ENCODE data around the gene TPH2. TPM values are rescaled to one million over a fixed set of nuclear protein-coding genes. Genes with fewer than 3 reads are reported as not detected.
A peak's percentile ranks its signal among the peaks of the same experiment; 100 is the strongest.

Gene TPH2
- total and polyA plus RNA-seq, 9 of the 15 experiments (the other 6 are each of a cell fraction or from before 2014, with no cell fraction given): 0.06 to 0.28 (median 0.14) TPM; not detected in 4

DNA sequence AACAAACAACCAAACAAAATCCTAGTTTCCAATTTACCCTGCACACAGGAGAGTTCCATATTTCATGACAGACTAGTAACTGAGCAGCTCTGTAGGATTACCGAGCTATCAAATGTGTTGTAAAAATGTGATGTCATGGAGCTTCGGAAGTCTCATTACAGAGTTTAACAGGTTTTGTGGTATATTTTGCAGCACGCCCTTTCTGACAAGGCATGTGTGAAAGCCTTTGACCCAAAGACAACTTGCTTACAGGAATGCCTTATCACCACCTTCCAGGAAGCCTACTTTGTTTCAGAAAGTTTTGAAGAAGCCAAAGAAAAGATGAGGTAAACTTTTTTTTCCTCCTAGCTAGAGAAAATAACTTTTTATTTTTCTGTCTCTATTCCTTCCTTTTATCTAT is 92.4 kb downstream of the TPH2 start:
- no peaks in the 10 kb centered on the region for H3K36me3 ChIP-seq (ENCODE audit: control insufficient read depth, insufficient read depth, low read length)
- no peak overlapping the region for H3K4me3 ChIP-seq
- peak overlapping the region in 1 of 2 experiments; percentile 28; a peak in 2 of 4 replicates for H3K9ac ChIP-seq (ENCODE audit: insufficient read depth in 1 of 2, low read depth in 2 of 2, low read length in 2 of 2)
- BruUV-seq (replicated peaks): no TSS peak
- H3K27me3 ChIP-seq (ENCODE audit: control insufficient read depth in 2 of 2, insufficient read depth in 2 of 2, low read length in 2 of 2): no peaks in the 10 kb centered on the region
- ChIA-PET POLR2A (interaction anchor here (1.4 kb wide), 1 partner anchor 16 kb away, joined by 3 read pairs; no protein-coding TSS in a partner anchor), CTCF (ENCODE audit: low intra/inter-chr PET ratio) (no interaction called here)
- H3K79me2 ChIP-seq (ENCODE audit: control insufficient read depth, insufficient read depth, low read length): no peaks in the 10 kb centered on the region; the same call in 2 of the 3 replicates
- no peaks in the 10 kb centered on the region for H4K20me1 ChIP-seq (replicated peaks; ENCODE audit: control insufficient read depth, insufficient read depth, low read length)
- 4% methylated on average over 3 of the region's 3 CpGs for WGBS (ENCODE audit: insufficient coverage, low coverage, missing lambda C conversion rate)
- intact Hi-C loops (cut with micrococcal nuclease): no loop called here
- peak overlapping the region; percentile 39 for H3K4me2 ChIP-seq (ENCODE audit: insufficient read depth, low read length)
- DNase-seq (ENCODE audit: extremely low read depth in 1 of 4, low spot score in 3 of 4) (peak; percentile 25 to 77 (median 52)), FAIRE-seq (peak; percentile 96), ATAC-seq (peak; percentile 92)
- H3K9me3 ChIP-seq (replicated peaks; ENCODE audit: control insufficient read depth, insufficient read depth, low read depth, low read length): no peaks in the 10 kb centered on the region
- in situ Hi-C loops (cut with MboI): no loop called here
- peak overlapping the region; percentile 64; the same call in 2 of the 3 replicates for H3K27ac ChIP-seq (ENCODE audit: extremely low read depth, low read depth, low read length)
- H3K9me1 ChIP-seq (ENCODE audit: control insufficient read depth, insufficient read depth, low read length): no peaks in the 10 kb centered on the region
- H2AFZ ChIP-seq (ENCODE audit: low read depth, low read length): peak overlapping the region; percentile 82
- peaks cover 0 to 17% of the 10 kb centered on the region in 2 experiments; a peak in 2 of 5 replicates for H3K4me1 ChIP-seq (replicated peaks in 1 of 2; ENCODE audit: control insufficient read depth in 2 of 2, insufficient read depth in 2 of 2, low read length in 2 of 2)
- TF ChIP-seq PHF20 (IDR thresholded peaks at IDR 0.05; ENCODE audit: partially characterized antibody) (no peak), L3MBTL2 (IDR thresholded peaks at IDR 0.05) (peak; percentile 31; the same call in 1 of the 2 replicates), ATF1 (CRISPR knock-in tag; IDR thresholded peaks at IDR 0.05) (no peak), ATF1 (tag; IDR thresholded peaks at IDR 0.05) (peak; percentile 74), NBN (IDR thresholded peaks at IDR 0.05; ENCODE audit: low read depth) (peak; percentile 33; the same call in 1 of the 2 replicates), TCF3 (CRISPR knock-in tag; IDR thresholded peaks at IDR 0.05) (peak; percentile 59), CREB1 (IDR thresholded peaks at IDR 0.05) (peak; percentile 80), CREB1 (CRISPR knock-in tag; IDR thresholded peaks at IDR 0.05) (no peak; the same call in 1 of the 2 replicates), RFX5 (IDR thresholded peaks at IDR 0.05; ENCODE audit: low read depth, low read length) (no peak), KHSRP (IDR thresholded peaks at IDR 0.05) (no peak), TSC22D4 (tag; IDR thresholded peaks at IDR 0.05) (no peak), ZNF184 (CRISPR knock-in tag; IDR thresholded peaks at IDR 0.05) (no peak), ZNF12 (CRISPR knock-in tag; IDR thresholded peaks at IDR 0.05) (no peak)
- TF ChIP-seq, protein P1, sequence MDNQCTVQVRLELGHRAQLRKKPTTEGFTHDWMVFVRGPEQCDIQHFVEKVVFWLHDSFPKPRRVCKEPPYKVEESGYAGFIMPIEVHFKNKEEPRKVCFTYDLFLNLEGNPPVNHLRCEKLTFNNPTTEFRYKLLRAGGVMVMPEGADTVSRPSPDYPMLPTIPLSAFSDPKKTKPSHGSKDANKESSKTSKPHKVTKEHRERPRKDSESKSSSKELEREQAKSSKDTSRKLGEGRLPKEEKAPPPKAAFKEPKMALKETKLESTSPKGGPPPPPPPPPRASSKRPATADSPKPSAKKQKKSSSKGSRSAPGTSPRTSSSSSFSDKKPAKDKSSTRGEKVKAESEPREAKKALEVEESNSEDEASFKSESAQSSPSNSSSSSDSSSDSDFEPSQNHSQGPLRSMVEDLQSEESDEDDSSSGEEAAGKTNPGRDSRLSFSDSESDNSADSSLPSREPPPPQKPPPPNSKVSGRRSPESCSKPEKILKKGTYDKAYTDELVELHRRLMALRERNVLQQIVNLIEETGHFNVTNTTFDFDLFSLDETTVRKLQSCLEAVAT (IDR thresholded peaks at IDR 0.05): peak in 1 of 2 experiments; percentile 31; a peak in 1 of 4 replicates
- TF ChIP-seq, protein P2, sequence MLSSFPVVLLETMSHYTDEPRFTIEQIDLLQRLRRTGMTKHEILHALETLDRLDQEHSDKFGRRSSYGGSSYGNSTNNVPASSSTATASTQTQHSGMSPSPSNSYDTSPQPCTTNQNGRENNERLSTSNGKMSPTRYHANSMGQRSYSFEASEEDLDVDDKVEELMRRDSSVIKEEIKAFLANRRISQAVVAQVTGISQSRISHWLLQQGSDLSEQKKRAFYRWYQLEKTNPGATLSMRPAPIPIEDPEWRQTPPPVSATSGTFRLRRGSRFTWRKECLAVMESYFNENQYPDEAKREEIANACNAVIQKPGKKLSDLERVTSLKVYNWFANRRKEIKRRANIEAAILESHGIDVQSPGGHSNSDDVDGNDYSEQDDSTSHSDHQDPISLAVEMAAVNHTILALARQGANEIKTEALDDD (IDR thresholded peaks at IDR 0.05): peak; percentile 92
- TF ChIP-seq, protein P3, sequence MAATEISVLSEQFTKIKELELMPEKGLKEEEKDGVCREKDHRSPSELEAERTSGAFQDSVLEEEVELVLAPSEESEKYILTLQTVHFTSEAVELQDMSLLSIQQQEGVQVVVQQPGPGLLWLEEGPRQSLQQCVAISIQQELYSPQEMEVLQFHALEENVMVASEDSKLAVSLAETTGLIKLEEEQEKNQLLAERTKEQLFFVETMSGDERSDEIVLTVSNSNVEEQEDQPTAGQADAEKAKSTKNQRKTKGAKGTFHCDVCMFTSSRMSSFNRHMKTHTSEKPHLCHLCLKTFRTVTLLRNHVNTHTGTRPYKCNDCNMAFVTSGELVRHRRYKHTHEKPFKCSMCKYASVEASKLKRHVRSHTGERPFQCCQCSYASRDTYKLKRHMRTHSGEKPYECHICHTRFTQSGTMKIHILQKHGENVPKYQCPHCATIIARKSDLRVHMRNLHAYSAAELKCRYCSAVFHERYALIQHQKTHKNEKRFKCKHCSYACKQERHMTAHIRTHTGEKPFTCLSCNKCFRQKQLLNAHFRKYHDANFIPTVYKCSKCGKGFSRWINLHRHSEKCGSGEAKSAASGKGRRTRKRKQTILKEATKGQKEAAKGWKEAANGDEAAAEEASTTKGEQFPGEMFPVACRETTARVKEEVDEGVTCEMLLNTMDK (IDR thresholded peaks at IDR 0.05; ENCODE audit: borderline replicate concordance, insufficient read depth, low read depth, low read length, poor library complexity, severe bottlenecking): no peak

Measured in K562 (cell line).